ENCODE results near the gene IRF2BP2.

DNA sequence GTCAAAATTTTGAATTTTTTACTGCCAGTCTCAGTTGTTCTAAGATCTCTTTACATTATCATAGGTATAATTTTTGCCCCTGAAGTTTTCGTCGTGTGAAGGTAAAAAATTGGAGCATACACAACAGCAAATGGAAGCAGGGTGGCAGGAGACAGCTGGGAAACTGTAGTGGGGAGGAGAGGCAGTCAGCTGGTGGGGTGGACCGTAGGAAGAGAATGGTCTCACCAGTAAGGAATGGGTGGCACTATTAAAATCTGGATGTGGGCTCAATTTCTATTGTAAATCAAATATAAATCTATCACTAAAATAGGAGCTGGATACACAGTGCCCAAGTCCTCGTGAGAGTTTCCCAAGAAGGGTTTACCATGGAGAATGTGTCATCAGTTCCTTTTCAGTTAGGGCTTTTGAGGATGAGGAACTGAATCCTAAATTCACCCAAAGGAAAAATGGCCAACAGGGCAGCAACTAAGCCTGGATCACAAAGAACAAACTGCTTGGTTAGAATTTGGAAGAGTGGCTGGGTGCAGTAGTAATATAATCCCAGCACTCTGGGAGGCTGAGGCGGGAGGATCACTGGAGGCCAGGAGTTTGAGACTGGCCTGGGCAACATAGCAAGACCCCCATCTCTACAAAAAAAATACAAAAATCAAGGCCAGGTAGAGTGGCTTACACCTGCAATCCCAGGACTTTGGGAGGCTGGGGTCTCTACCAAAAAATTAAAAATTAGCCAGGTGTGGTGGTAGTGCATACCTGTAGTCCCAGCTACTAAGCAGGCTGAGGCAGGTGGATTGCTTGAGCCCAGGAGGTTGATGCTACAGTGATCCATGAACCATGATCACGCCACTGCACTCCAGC lies 10.5 kb upstream of the IRF2BP2 start:
- no peak for TF ChIP-seq CTCF (IDR thresholded peaks at IDR 0.05; ENCODE audit: insufficient read depth, low read depth, low read length)
- TF ChIP-seq EZH2 (IDR thresholded peaks at IDR 0.05; ENCODE audit: insufficient read depth, low read length): no peak
